SK-N-SH treated with all-trans-retinoic acid at 6 μM for 48 hours (cell line): Measurements from ENCODE around the gene ATXN10.

ENCODE experiments used
- CSRNP3 ChIP-seq: fragments of 250-450 bp; sonication (Bioruptor Pico); IDR thresholded peaks from 2 replicates; pipeline ENCODE4 v1.5.1; 2021; ENCODE audit warnings: mild to moderate bottlenecking, moderate library complexity
- TOX ChIP-seq: fragments of 250-450 bp; sonication (Bioruptor Pico); IDR thresholded peaks from 2 replicates; pipeline ENCODE4 v1.8.0; 2021; ENCODE audit warnings: mild to moderate bottlenecking, moderate library complexity, borderline replicate concordance
- ZC3H10 ChIP-seq: fragments of 250-450 bp; sonication (Bioruptor Pico); IDR thresholded peaks from 2 replicates; pipeline ENCODE4 v1.5.1; 2021; ENCODE audit warnings: mild to moderate bottlenecking, moderate library complexity
- ZFP3 ChIP-seq: fragments of 250-450 bp; sonication (Bioruptor Pico); IDR thresholded peaks from 2 replicates; pipeline ENCODE4 v1.5.0; 2020; ENCODE audit warnings: mild to moderate bottlenecking, moderate library complexity
- ZFP30 ChIP-seq: fragments of 450-650 bp; formaldehyde crosslinking; IDR thresholded peaks from 2 replicates; pipeline ENCODE4 v1.5.0; 2022; ENCODE audit warnings: mild to moderate bottlenecking, moderate library complexity
- TF ChIP-seq, protein P1 (sequence below): fragments of 250-450 bp; sonication (Bioruptor Pico); IDR thresholded peaks from 2 replicates; pipeline ENCODE4 v1.8.0; 2020; ENCODE audit warnings: mild to moderate bottlenecking, moderate library complexity, borderline replicate concordance
- TF ChIP-seq, protein P2 (sequence below): fragments of 250-450 bp; sonication (Bioruptor Pico); IDR thresholded peaks from 2 replicates; pipeline ENCODE4 v1.5.1; 2020; ENCODE audit warnings: low read depth, mild to moderate bottlenecking, moderate library complexity

DNA sequence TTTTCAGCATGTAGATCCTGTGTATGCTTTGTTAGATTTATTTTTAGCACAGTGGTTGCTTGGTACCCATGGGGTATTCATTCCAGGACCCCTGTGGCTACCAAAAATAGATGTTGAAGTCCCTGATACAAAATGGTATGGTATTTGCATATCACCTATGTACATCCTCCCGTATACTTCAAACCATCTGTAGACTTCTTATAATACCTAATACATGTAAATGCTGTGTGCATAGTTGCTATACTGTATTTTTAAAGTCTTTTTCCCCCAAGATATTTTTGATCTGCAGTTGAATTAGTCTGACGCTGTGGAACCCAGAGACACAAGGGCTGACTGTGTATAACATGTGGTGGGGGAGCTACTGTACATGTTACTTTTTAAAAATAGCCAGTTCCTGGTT, 101.1 kb downstream of the ATXN10 start:
- TF ChIP-seq ZC3H10 (no peak), CSRNP3 (CRISPR knock-in tag) (no peak), ZFP3 (CRISPR knock-in tag) (no peak), ZFP30 (no peak), TOX (CRISPR knock-in tag) (no peak)
- TF ChIP-seq, protein P1, sequence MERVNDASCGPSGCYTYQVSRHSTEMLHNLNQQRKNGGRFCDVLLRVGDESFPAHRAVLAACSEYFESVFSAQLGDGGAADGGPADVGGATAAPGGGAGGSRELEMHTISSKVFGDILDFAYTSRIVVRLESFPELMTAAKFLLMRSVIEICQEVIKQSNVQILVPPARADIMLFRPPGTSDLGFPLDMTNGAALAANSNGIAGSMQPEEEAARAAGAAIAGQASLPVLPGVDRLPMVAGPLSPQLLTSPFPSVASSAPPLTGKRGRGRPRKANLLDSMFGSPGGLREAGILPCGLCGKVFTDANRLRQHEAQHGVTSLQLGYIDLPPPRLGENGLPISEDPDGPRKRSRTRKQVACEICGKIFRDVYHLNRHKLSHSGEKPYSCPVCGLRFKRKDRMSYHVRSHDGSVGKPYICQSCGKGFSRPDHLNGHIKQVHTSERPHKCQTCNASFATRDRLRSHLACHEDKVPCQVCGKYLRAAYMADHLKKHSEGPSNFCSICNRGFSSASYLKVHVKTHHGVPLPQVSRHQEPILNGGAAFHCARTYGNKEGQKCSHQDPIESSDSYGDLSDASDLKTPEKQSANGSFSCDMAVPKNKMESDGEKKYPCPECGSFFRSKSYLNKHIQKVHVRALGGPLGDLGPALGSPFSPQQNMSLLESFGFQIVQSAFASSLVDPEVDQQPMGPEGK (CRISPR knock-in tag), result no peak
- TF ChIP-seq, protein P2, sequence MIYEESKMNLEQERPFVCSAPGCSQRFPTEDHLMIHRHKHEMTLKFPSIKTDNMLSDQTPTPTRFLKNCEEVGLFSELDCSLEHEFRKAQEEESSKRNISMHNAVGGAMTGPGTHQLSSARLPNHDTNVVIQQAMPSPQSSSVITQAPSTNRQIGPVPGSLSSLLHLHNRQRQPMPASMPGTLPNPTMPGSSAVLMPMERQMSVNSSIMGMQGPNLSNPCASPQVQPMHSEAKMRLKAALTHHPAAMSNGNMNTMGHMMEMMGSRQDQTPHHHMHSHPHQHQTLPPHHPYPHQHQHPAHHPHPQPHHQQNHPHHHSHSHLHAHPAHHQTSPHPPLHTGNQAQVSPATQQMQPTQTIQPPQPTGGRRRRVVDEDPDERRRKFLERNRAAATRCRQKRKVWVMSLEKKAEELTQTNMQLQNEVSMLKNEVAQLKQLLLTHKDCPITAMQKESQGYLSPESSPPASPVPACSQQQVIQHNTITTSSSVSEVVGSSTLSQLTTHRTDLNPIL (CRISPR knock-in tag), result no peak
